Muscle layer of colon (tissue), 2 donors: ENCODE measurements around the gene POU2F3.

Experiments
- H3K27ac ChIP-seq: one replicate; pipeline ENCODE4 v1.7.0; 2013; ENCODE audit warnings: low read depth, mild to moderate bottlenecking, low read length, moderate library complexity
- H3K27me3 ChIP-seq, 2 donors: one replicate each; pipeline ENCODE4 v1.7.0; 2013; ENCODE audit warnings: low read length in 2 of 2, mild to moderate bottlenecking in 2 of 2; ENCODE audit not compliant: insufficient read depth in 2 of 2, control insufficient read depth in 1 of 2
- H3K36me3 ChIP-seq: one replicate; pipeline ENCODE4 v1.7.0; 2013; ENCODE audit warnings: mild to moderate bottlenecking, low read length; ENCODE audit not compliant: insufficient read depth
- H3K4me1 ChIP-seq: one replicate; pipeline ENCODE4 v1.7.0; 2013; ENCODE audit warnings: mild to moderate bottlenecking, low read length; ENCODE audit not compliant: insufficient read depth
- H3K4me3 ChIP-seq, 2 donors: one replicate each; pipeline ENCODE4 v1.7.0; 2013; ENCODE audit warnings: low read length in 2 of 2, low read depth in 1 of 2, mild to moderate bottlenecking in 1 of 2, moderate library complexity in 1 of 2
- H3K9ac ChIP-seq: one replicate; pipeline ENCODE4 v1.7.0; 2013; ENCODE audit warnings: low read length
- H3K9me3 ChIP-seq: one replicate; pipeline ENCODE4 v1.7.0; 2013; ENCODE audit warnings: mild to moderate bottlenecking, low read length
- donor health status: abdominal sarcoma.
- donor health status: Adenocarcinoma of cecum.

The POU2F3 gene

DNA sequence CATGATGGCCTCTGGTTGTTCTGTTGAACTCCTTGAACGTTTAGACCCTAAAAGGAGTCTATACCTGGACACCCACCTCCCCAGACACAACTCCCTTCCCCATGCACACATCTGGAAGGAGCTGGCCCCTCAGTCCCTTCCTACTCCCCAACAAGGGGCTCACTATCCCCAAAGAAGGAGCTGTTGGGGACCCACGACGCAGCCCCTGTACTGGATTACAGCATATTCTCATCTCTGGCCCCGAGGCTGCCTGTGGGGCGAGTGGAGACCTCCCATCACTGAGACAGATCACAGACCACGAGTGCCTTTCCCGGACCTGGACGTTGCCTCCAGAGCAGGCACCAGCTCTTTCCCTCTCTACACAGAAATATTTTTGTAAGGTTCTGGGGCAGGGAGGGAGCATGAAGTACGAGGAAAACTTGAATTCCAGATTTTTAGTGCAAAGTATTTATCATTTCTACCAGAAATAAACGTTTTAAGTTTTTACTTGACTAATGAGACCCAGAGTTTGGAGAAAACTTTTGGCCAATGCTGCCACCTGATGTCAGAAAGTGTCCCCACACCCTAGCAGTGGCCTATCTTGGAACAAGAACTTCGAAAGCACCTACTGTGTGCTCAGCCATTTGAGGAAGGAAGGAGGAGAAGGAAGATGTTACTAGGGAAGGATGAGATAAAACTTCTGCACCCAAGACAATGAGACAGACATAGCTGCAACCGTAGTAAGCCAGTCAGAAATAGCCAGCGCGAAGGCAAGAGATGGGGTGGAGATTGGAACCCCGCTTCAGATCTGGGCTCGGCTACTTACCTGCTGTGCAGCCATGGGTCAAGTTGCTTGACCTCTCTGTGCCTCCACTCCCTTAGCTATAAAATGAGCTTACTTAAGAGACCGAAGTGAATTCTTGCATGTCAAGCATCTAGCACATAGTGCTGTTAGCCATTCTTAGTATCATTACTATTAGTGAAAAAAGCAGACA is 10.2 kb upstream of the POU2F3 start:
- Histone ChIP-seq H3K27me3 (no peaks in the 10 kb centered on the region), H3K4me1 (peaks cover 13% of the 10 kb centered on the region), H3K9me3 (no peaks in the 10 kb centered on the region), H3K9ac (no peak overlapping the region), H3K27ac (no peak overlapping the region), H3K36me3 (no peaks in the 10 kb centered on the region), H3K4me3 (no peak overlapping the region)

DNA sequence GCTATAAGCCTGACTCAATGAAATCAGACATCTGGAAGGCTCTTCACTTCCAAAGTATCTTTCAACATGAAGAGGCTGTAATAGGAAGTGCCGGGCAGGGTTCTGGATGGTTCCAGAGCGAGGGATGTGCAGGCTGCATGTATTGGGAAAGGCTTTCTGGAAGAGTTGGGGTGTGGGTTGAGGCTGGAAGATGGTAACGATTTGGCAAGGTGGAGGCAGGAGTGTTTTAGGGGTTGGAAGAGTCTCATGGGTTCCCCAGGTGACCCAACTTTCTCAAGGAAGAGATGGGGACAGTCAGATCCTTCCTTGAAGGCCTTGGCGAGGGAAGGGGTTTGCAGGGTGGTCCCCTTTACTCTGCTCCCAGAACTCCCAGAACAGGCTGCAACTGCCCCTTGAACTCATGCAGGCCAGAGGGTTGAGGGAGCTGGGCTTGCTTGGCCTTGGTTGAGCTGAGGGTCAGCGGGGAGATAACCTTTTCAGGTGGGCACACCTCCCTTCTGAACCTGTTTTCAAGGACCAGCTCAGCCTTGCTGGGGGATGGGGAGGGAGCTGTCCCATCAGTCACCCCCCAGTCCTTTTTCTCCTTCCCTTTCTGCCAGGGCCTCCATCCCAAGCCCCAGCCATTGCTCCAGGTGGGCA is 9.4 kb upstream of the POU2F3 start:
- Histone ChIP-seq H3K4me1 (peaks cover 5% of the 10 kb centered on the region), H3K27ac (no peak overlapping the region), H3K4me3 (no peak overlapping the region), H3K9me3 (no peaks in the 10 kb centered on the region), H3K27me3 (no peaks in the 10 kb centered on the region), H3K9ac (no peak overlapping the region), H3K36me3 (no peaks in the 10 kb centered on the region)

DNA sequence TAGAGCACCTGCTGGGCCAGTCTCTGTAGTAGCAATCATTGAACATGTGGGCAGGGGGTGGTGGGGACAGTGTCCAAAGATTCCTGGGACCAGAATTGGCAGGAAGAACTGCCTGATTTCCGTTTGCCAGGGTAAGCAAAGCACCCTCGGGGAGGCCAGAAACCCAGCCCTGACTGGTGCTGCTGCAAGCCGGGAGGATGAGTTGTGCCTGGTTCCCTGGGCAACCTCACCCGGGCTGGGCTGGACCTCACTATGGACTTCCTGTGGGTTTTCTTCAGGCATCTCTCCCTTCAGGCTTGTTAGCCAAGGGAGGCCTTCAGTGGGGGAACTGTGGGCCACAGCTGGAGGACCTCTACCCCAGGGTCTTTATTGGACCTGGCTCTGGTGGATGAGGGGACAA is 8.0 kb upstream of the POU2F3 start:
- no peaks in the 10 kb centered on the region for H3K4me1 ChIP-seq
- no peaks in the 10 kb centered on the region for H3K36me3 ChIP-seq
- no peak overlapping the region for H3K9ac ChIP-seq
- no peaks in the 10 kb centered on the region for H3K9me3 ChIP-seq
- no peak overlapping the region for H3K27ac ChIP-seq
- H3K4me3 ChIP-seq: no peak overlapping the region
- H3K27me3 ChIP-seq: no peaks in the 10 kb centered on the region

DNA sequence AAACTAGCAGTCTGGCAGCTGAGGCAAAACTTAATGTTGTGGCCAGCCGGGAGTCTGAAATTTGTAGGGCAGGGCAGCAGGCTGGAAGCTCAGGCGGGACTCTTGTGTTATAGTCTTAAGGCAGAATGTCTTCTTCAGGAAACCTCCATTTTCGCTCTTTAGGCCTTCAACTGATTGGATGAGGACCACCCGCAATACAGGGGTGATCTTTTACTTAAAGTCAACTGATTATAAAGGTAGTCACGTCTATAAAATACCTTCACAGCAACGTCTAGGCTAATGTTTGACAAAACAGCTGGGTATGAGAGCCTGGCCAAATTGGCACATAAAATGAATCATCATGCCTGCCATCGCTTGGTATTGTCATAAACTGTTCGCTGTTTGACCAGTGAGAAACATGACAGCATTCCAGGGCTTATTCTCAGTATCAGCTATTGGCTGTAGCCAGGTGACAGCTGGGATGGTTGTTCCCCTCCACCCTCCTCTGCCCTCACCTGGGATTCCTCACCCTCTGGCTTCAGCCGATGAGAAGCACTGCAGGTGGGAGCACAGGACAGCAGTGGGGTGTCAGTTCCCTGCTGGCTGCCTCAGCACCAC is 6.6 kb upstream of the POU2F3 start:
- H3K27ac ChIP-seq: no peak overlapping the region

DNA sequence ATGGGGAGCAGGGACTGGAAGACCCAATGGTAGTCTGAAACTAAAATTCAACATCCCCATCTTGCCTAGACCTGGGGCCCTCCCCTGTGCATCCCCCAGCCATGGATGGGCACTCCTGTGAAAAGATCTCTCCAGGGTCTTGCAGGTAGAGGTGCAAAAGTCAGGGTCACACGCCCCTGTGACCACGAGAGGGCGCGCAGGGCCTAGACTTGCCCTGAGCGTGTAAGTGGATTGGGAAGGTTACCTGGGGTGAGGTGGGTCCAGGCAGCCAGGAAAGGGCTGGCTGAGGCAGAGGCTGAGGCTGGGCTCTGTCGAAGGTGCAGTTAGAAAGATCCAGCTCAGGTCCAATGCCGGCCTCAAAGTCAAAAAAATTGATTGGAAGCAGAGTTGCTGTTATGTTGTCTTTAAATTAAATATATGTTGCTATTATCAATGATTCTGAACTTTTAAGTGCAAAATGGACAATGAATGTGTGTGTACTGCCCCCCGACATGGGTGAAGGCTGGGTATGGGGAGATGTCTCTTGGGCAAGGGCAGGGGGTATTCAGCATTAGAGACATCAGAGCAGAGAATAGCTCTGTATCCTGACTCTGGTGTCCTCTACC is 4.8 kb upstream of the POU2F3 start:
- Histone ChIP-seq H3K9ac (no peak overlapping the region), H3K27me3 (peaks cover 0 to 14% of the 10 kb centered on the region in 2 donors), H3K36me3 (no peaks in the 10 kb centered on the region), H3K27ac (no peak overlapping the region), H3K4me1 (no peaks in the 10 kb centered on the region), H3K9me3 (no peaks in the 10 kb centered on the region), H3K4me3 (no peak overlapping the region)

More for the DNA sequence above, 6.6 kb upstream of the POU2F3 start:
- Histone ChIP-seq H3K9me3 (no peaks in the 10 kb centered on the region), H3K4me3 (no peak overlapping the region), H3K36me3 (no peaks in the 10 kb centered on the region), H3K4me1 (no peaks in the 10 kb centered on the region), H3K9ac (no peak overlapping the region), H3K27me3 (no peaks in the 10 kb centered on the region)

DNA sequence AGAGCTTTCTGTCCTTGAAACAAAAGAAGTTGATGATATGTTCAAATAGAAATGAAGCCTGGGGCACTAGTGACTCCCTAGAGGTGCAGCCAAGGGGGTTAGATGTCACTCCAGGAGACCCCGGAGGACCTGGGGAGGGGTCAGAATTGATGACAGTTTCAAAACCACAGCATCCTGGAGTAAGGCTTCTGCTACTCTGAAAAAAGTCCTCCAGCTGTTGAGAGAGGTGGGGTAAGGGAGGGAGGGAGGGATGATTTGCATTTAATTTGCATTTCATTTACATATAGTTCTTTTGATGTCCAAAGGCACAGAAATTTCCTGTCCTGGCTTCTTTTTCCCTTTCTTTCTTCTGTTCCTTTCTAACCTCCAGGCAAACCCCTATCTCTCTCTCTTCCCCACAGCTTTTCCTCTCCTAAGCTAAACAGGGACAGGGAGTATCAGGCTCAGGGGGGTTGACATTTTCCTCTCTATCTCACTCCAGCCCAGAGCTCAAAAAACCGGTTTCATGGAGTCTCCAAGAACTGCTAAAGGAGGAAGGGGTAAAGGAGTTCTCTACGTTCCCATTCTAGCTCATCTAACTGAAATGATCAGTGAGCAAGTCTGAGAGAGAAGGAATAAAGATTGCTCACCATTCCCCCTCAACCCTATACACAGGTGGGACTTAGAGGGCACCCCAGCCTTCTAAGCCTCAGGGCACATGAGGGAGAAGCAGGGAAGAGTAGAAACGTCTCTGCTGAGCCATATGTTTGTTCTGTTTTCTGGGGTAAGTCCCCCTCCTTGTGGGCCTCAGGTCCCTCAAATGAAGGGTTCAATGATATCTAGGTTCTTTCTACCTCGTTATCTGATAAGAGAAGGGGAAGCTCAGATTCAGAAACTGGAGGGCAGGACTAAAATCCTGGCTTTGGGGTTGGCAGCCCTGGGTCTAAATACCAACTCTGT is 3.5 kb upstream of the POU2F3 start:
- no peak overlapping the region for H3K27ac ChIP-seq
- H3K9ac ChIP-seq: no peak overlapping the region
- no peaks in the 10 kb centered on the region for H3K36me3 ChIP-seq
- peaks cover 9 to 27% of the 10 kb centered on the region in 2 donors for H3K27me3 ChIP-seq
- no peaks in the 10 kb centered on the region for H3K9me3 ChIP-seq
- no peak overlapping the region for H3K4me3 ChIP-seq
- no peaks in the 10 kb centered on the region for H3K4me1 ChIP-seq

DNA sequence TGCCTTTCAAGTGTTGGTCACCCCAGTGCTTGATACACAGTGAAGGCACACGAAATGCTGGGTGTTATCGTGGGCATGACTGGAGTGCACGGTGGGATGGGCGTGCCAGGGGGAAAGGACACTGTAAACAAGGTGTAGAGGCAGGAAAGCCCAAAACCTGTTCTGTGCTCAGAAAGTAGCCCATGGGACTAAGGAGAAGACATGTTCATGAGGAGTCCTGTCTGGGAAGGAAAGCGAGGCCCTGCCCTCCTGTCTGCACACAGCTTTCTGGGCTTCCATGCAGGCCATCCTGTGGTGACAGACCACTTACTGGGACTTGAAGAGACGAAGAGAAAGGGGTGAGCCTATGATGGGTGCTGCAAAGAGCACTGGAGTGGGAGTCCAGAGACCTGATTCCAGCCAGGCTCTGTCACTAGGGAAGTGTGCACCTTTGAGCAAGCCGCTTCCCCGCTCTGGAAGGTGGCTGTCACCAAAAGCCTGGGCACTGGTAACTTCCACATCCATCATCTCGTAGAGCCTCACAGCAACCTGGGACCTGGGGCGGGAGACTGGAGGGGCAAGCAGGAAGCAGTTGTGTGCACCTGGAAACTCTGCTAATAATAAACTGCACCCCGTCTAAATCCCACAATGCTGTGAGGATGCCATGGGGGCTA is 846 bp upstream of the POU2F3 start:
- H3K27me3 ChIP-seq: peaks cover 25 to 35% of the 10 kb centered on the region in 2 donors
- H3K27ac ChIP-seq: no peak overlapping the region
- no peak overlapping the region for H3K4me3 ChIP-seq
- no peaks in the 10 kb centered on the region for H3K4me1 ChIP-seq
- no peak overlapping the region for H3K9ac ChIP-seq
- H3K9me3 ChIP-seq: no peaks in the 10 kb centered on the region
- no peaks in the 10 kb centered on the region for H3K36me3 ChIP-seq

DNA sequence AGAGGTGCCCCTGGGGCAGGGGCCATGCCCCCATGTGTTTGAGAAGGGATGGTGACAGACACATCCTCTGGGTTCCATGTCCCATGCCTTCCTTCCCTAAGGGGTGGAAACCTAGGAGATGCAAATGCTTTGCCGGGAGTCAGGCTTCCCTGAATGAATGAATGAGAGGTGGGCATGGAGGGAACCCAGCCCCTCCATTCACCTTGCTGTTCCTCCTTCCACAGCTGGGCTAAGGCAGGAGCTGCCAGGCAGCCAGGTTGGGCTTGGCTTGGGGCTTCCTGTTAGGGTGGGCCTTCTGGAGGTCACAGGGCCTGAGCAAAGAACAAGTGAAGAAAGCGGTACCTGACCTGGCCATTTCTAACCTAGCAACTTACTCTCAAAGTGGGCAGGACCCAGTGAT is 926 bp downstream of the POU2F3 start:
- H3K27me3 ChIP-seq: peaks cover 32 to 35% of the 10 kb centered on the region in 2 donors
- no peaks in the 10 kb centered on the region for H3K9me3 ChIP-seq
- no peak overlapping the region for H3K9ac ChIP-seq
- no peaks in the 10 kb centered on the region for H3K36me3 ChIP-seq
- no peaks in the 10 kb centered on the region for H3K4me1 ChIP-seq
- H3K4me3 ChIP-seq: no peak overlapping the region
- no peak overlapping the region for H3K27ac ChIP-seq

DNA sequence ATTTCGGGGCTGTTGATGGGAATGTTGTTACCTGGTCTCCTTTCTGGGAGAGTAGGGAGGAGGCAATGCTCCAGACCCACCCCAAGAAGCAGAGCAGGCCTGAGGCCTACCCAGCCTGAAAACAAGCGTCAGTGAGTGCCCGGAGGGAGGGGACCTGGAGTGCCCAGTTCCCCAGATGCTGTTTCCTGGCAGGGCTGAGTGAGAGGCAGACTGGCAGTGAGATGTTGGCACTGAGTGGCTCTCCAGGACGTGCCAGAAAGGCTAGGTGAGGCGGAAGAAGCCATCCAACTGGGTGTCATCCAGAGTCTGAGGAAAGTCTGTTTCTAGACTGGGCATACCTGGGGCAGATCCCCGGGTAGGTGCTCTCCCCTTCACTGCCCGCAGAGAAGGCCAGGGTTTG is 1.3 kb downstream of the POU2F3 start:
- H3K27ac ChIP-seq: no peak overlapping the region
- no peaks in the 10 kb centered on the region for H3K9me3 ChIP-seq
- no peaks in the 10 kb centered on the region for H3K36me3 ChIP-seq
- peaks cover 32 to 35% of the 10 kb centered on the region in 2 donors for H3K27me3 ChIP-seq
- H3K4me3 ChIP-seq: no peak overlapping the region
- H3K9ac ChIP-seq: no peak overlapping the region
- H3K4me1 ChIP-seq: no peaks in the 10 kb centered on the region

DNA sequence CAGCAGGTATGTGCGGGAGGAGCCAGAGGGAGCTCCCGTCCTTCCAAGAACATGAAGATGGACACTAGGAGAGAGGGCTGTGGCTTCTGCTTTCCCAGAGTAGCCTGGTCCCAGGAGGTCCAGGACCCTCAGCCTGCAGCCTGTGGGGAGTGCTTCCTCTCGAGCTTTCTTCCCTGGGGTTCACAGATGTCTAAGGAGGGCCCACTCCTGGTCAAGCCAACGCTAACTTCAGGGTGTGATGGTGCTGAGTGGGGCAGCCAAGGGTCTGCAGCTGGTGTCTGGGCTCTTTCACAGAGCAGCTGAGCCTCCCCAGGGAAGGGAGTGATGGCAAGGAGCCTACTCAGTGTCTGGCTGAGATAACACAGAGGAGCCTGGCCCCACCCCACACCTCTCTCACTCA is 3.3 kb downstream of the POU2F3 start:
- no peak overlapping the region for H3K27ac ChIP-seq
- H3K27me3 ChIP-seq: peaks cover 32 to 35% of the 10 kb centered on the region in 2 donors
- H3K4me1 ChIP-seq: no peaks in the 10 kb centered on the region
- no peak overlapping the region for H3K9ac ChIP-seq
- no peaks in the 10 kb centered on the region for H3K36me3 ChIP-seq
- H3K9me3 ChIP-seq: no peaks in the 10 kb centered on the region
- H3K4me3 ChIP-seq: no peak overlapping the region
